Fibroblast of skin of abdomen (primary cell): ENCODE results near the gene DDT. TPM values are rescaled to one million over a fixed set of nuclear protein-coding genes. Genes with fewer than 3 reads are reported as not detected.
"Not testable (repeated sequence)": the region's sequence is repeated elsewhere in the genome, so short reads cannot be mapped to it uniquely, and the experiment has no call there.

Experiments used
- DNase-seq: peaks from one replicate; pipeline ENCODE4 v3.0.0-alpha.2; 2013
- polyA plus RNA-seq, 2 experiments: library from polyadenylated mRNA; unstranded; fragments of 120-200 nt; gene quantifications; one replicate each; pipeline ENCODE4 v1.2.1, GENCODE V29; 2013; ENCODE audit not compliant: insufficient read length in 2 of 2

DDT gene
- polyA plus RNA-seq (2013, experiment 1 of 2; ENCODE audit: insufficient read length) = 74.7 TPM
- polyA plus RNA-seq (2013, experiment 2 of 2; ENCODE audit: insufficient read length) = 90.2 TPM

GRCh38 chr22:23974345-23974744 is at the start of gene DDT:
Gene DDT, minus strand, starts transcription at chr22:23974441. Its CDS starts 27 bp downstream, at chr22:23974414.
- DNase-seq = not testable (repeated sequence)

DNA sequence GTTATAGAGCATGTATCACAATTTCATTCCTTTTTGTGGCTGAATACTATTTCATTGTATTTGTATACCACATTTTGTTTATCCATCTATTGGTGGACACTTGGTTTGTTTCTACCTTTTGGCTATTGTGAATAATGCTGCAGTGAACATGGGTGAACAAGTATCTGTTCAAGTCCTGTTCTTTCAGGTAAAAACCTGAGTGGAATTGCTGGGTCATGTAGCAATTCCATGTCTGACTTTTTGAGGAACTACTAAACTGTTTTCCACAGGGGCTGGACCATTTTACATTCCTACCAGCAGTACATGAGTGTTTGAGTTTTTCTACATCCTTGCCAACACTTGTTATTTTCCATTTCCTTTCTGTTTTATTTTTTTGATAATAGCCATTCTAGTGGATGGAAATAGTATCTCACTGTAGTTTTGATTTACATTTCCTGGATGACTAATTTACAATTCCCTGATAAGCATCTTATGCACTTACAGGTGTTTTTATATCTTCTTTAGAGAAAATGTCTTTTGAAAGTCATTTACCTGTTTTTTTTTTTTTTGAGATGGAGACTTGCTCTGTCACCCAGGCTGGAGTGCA is 49.1 kb upstream of the DDT start:
- DNase-seq = no peak

GRCh38 chr22:24021304-24021703 is 47.1 kb upstream of the DDT start:
- no peak for DNase-seq

- DNase-seq = no peak
Measured at GRCh38 chr22:24016156-24016555, 41.9 kb upstream of the DDT start.

DNA sequence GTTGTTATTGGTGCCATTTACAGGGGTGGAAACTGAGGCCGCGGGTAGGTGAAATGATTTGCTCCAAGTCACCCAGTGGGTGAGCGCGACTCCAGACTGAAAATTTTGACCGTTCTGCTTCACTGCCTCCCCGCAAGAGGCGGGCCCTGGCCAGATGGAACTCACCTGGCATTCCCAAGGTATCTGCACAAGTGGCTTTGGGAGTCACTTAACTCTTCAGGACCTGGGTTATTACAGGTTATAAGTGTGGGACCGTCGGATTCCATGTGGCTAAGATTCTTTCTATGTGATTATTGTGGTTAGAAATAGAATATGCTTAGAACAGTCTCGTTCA is 37.5 kb upstream of the DDT start:
- no peak for DNase-seq

GRCh38 chr22:24010018-24010391 is 35.8 kb upstream of the DDT start:
- no peak for DNase-seq

GRCh38 chr22:24009227-24010017 is 35.2 kb upstream of the DDT start:
- DNase-seq = no peak

DNA sequence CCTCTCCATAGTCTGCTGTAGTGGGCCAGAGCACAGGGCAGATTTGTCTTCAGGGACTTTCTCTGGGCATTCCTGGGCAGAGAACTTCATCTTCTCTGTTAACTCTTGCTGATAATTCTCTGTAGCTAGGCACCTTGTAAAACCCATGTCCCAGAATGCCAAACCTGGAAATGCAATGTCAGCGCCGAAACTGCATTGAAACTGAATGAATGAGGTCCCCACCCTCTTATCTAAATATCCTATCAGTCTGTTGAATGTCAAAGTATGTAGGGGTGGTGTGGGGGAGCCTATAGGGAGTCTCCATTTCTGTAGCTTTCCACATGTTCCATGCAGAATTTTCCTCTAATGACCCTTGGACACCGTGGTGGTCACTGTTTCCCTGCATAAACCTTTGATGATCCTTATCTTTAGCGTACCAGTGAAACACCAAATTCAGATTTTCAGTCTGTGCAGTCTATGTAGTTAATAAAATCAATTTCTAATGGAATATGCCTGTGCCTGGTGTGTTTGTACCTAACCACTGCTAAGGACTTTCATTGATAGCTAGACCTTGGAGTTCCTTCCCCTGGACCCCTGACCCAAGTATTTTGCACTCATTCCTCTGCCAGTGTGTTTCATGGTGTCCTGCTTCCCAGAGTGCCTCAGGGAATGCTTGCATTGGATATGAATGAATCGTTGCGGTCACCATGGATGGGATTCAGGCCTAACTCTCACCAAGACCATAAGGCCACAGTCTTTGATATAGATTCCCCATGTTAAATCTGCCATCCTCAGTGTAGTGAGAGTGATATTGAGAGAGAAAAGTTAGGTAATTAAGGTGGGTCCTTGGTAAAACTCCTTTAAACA is 34.4 kb upstream of the DDT start:
- no peak for DNase-seq

GRCh38 chr22:24008022-24008283 is 33.7 kb upstream of the DDT start:
- no peak for DNase-seq

GRCh38 chr22:24007253-24008021 is 33.2 kb upstream of the DDT start:
- DNase-seq = no peak

- DNase-seq = no peak
Measured at GRCh38 chr22:24006914-24007214, 32.6 kb upstream of the DDT start.

GRCh38 chr22:24006207-24006913 is 32.1 kb upstream of the DDT start:
- no peak for DNase-seq

DNA sequence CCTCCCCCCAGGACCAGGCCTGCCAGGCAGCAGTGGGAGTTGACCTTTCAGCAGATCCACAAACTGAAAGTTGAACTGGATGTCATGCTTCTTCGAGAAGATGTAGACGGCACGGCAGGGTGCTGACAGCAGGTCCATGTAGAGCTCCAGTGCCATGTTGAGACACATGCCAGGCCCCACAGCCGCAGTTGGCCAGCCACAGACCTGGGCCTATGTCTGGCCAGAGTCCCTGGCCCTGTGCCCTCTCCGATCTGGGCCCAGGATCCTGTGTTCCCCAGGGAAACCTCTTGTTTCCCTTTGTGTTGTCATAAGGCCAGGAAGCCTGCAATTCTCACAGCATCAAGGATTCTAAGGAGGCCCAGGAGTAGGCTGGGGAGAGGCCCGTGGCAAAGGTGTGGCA is 31.0 kb upstream of the DDT start, which contains the start of gene GSTT4:
Gene GSTT4 (minus strand): TSS at position 253 of the 400 bp plus-strand sequence. CDS start 97 bp downstream, at position 156.
- no peak for DNase-seq

DNA sequence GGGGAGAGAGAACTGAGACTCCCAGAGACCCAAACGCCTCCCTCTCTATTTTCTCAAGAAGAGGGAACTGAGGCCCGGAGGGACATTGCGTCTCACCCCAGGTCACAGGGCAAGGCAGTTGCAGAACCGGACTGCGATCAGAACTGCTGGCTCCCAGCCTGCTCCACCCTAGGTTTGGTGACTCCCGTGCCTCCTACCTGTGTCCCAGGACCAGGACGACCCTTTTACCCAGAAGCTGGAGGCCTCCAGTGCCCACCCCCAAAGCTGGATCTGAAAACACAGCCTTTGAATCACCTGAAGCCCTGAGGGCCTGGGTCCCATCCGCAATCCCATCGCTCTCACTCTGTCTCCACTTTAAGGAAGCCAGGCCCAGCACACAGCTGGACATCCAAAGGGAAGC is 29.6 kb upstream of the DDT start:
- no peak for DNase-seq

GRCh38 chr22:24002851-24003250 is 28.6 kb upstream of the DDT start:
- DNase-seq = no peak

DNA sequence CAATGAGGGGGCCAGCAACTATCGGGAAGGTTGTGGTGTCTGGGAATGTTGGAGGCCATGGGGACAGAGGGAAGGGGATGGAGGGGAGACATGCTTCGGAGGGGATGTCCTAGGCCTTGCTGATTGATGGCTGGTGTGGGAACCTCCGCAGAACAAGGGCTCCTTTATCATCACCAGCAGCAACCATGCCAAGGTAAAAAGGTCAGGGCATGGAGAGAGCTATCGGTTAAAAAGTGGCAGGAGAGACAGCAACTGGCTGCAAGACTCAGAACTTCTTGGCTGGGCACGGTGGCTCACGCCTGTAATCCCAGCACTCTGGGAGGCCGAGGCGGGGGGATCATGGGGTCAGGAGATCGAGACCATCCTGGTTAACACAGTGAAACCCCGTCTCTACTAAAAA is 28.0 kb upstream of the DDT start:
- DNase-seq = no peak

- DNase-seq = no peak
Measured at GRCh38 chr22:24001314-24001713, 27.1 kb upstream of the DDT start.

DNA sequence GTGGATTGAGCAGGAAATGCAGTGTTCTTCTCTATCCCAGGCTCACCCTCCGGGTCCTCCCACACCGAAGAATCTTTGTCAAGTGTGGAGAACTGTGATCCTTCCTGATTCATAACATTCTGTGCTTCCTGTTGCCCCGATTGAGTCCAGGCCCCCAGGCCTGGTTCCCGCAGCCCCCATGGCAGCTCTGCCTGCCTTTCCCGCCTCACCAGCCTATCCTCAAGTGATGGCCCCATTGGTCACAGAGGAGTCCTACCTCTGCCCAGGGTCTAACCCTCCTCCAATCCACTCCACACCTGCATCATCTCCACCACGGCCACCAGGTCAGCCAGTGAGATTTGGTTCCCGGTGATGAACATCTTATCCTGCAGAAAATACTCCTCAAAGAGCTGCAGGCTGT is 25.5 kb upstream of the DDT start:
- DNase-seq = not testable (repeated sequence)

DNA sequence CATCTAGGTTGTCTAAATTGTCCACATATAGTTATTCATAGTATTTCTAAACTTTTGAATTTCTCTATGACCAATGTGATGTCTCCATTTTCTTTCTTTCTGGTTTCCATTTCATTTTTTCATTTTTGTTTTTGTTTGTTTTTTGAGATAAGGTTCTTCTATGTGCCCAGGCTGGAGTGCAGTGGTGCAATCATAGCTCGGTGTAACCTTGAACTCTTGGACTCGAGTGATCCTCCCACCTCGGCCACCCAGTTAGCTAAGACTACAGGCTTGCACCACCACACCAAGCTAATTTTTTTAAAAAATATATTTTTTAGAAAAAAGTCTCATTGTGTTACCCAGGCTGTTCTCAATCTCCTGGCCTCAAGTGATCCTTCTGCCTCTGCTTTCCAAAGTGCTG is 22.9 kb upstream of the DDT start:
- no peak for DNase-seq

DNA sequence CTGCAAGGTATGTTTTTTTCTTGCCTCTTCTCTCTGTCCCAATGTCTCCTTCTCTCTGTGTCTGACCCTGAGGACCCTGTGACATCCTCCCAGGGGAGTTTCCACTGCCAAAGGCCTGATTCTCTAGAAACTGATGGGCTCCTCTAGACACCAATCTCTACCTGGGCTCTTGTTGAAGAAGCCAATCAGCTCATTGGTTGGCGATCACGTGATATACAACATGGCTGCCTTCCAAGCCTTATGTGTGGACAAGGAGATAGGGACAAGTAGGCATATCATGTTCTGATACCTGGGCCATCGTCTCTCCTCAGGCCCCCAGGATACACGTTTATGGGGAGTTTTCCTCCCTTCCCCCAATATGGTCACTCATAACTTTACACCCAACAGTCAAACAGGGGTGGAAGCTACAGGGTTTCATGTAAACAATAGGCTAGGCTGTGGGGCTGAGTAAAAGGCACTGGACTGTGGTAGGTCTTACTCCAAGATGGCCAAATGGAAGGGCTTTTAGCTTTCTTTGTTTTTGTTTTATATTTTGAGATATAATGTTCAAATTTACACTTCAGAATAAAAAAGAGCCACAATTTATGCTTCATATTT is 19.4 kb upstream of the DDT start:
- not testable (repeated sequence) for DNase-seq

GRCh38 chr22:23993080-23993479 is 18.8 kb upstream of the DDT start:
- DNase-seq = not testable (repeated sequence)
